GM23338 (cell line): Measurements from ENCODE around the gene ZBTB7C. TPM values are rescaled to one million over a fixed set of nuclear protein-coding genes. Genes with fewer than 3 reads are reported as not detected.

ENCODE experiments used
- ATAC-seq: fragments of 200-7000 bp; cut with Tn5 transposase; 3 replicates; pipeline ENCODE4 v1.9.1; 2020
- DNase-seq: peaks from one replicate; pipeline ENCODE4 v3.0.0-alpha.2; 2015; ENCODE audit warnings: low spot score
- H2AFZ ChIP-seq: fragments of 200-600 bp; sonication (generic); 2 replicates; pipeline ENCODE4 v1.8.0; 2016; ENCODE audit warnings: antibody characterized with exemption, mild to moderate bottlenecking, moderate library complexity
- H3F3A ChIP-seq: fragments of 200-600 bp; sonication (generic); replicated peaks from 2 replicates; pipeline ENCODE4 v1.8.0; 2017; ENCODE audit warnings: antibody characterized with exemption, mixed run types, low read depth
- H3K27ac ChIP-seq: fragments of 200-600 bp; sonication (generic); 2 replicates; pipeline ENCODE4 v1.6.1; 2016; ENCODE audit warnings: low read depth
- H3K27me3 ChIP-seq: fragments of 200-600 bp; sonication (generic); 2 replicates; pipeline ENCODE4 v1.8.0; 2016; ENCODE audit warnings: mild to moderate bottlenecking, mixed run types, moderate library complexity; ENCODE audit not compliant: insufficient read depth
- H3K36me3 ChIP-seq: fragments of 200-600 bp; sonication (generic); 2 replicates; pipeline ENCODE4 v1.8.0; 2016; ENCODE audit warnings: mild to moderate bottlenecking; ENCODE audit not compliant: insufficient read depth
- H3K4me1 ChIP-seq: fragments of 200-600 bp; sonication (generic); 2 replicates; pipeline ENCODE4 v1.8.0; 2016; ENCODE audit warnings: mild to moderate bottlenecking, moderate library complexity; ENCODE audit not compliant: insufficient read depth
- H3K4me2 ChIP-seq: fragments of 200-600 bp; sonication (generic); 2 replicates; pipeline ENCODE4 v1.7.1; 2017; ENCODE audit warnings: mixed run types
- H3K4me3 ChIP-seq: fragments of 200-600 bp; sonication (generic); 2 replicates; pipeline ENCODE4 v1.6.1; 2016; ENCODE audit warnings: mixed run types
- H3K79me2 ChIP-seq: fragments of 200-600 bp; sonication (generic); replicated peaks from 2 replicates; pipeline ENCODE4 v1.8.0; 2017; ENCODE audit warnings: mild to moderate bottlenecking; ENCODE audit not compliant: insufficient read depth
- H3K9me2 ChIP-seq: fragments of 200-600 bp; sonication (generic); 2 replicates; pipeline ENCODE4 v1.8.0; 2017; ENCODE audit not compliant: insufficient read depth
- H4K20me1 ChIP-seq: fragments of 200-600 bp; sonication (generic); replicated peaks from 2 replicates; pipeline ENCODE4 v1.8.0; 2017; ENCODE audit warnings: mild to moderate bottlenecking; ENCODE audit not compliant: insufficient read depth
- H3K27ac Mint-ChIP-seq: 2 replicates; pipeline ENCODE4 v1.8.0; 2020; ENCODE audit warnings: inconsistent platforms, mild to moderate bottlenecking, moderate library complexity, mixed read lengths
- H3K27me3 Mint-ChIP-seq: 3 replicates; pipeline ENCODE4 v1.8.0; 2022; ENCODE audit warnings: low read depth, mild to moderate bottlenecking, moderate library complexity, mixed read lengths, inconsistent platforms; ENCODE audit not compliant: insufficient read depth, poor library complexity
- H3K36me3 Mint-ChIP-seq: 3 replicates; pipeline ENCODE4 v1.8.0; 2021; ENCODE audit warnings: low read depth, mild to moderate bottlenecking, inconsistent platforms, moderate library complexity, mixed read lengths
- H3K4me1 Mint-ChIP-seq: 3 replicates; pipeline ENCODE4 v1.8.0; 2020; ENCODE audit warnings: mild to moderate bottlenecking, inconsistent platforms, mixed read lengths
- H3K4me3 Mint-ChIP-seq: 3 replicates; pipeline ENCODE4 v1.8.0; 2021; ENCODE audit warnings: moderate library complexity, mild to moderate bottlenecking, inconsistent platforms, mixed read lengths
- H3K9me3 Mint-ChIP-seq: 3 replicates; pipeline ENCODE4 v1.8.0; 2020; ENCODE audit warnings: moderate library complexity, mild to moderate bottlenecking, inconsistent platforms, mixed read lengths
- JUNB ChIP-seq: IDR thresholded peaks from one replicate; pipeline ENCODE4 v1.6.1; 2016; ENCODE audit warnings: antibody characterized with exemption; ENCODE audit not compliant: unreplicated experiment
- NANOG ChIP-seq: IDR thresholded peaks from 2 replicates; pipeline ENCODE4 v1.6.1; 2016; ENCODE audit warnings: antibody characterized with exemption, borderline replicate concordance
- STAT1 ChIP-seq: IDR thresholded peaks from one replicate; pipeline ENCODE4 v1.6.1; 2016; ENCODE audit warnings: antibody characterized with exemption; ENCODE audit not compliant: unreplicated experiment
- ZNF331 ChIP-seq: fragments of 250-450 bp; sonication (Bioruptor Pico); IDR thresholded peaks from 2 replicates; pipeline ENCODE4 v1.5.0; 2020; ENCODE audit warnings: low read depth, mild to moderate bottlenecking, moderate library complexity
- polyA plus RNA-seq: library from polyadenylated mRNA; unstranded; fragments of >200 nt; fragmentation: Nextera tagmentation; extraction: Ambion mirVana; gene quantifications from 2 replicates; pipeline ENCODE4 v1.2.1, GENCODE V29; 2016
- total RNA-seq: library from RNA; depleted of rRNA; stranded (reverse); fragments of >200 nt; shearing (Covaris generic); gene quantifications from 2 replicates; pipeline ENCODE4 v1.2.3, GENCODE V29; 2014
- TF ChIP-seq, protein P1 (sequence below): IDR thresholded peaks from one replicate; pipeline ENCODE4 v1.6.1; 2018; ENCODE audit warnings: antibody characterized with exemption; ENCODE audit not compliant: unreplicated experiment
- TF ChIP-seq, protein P2 (sequence below): fragments of 250-450 bp; sonication (Bioruptor Pico); IDR thresholded peaks from 2 replicates; pipeline ENCODE4 v1.5.0; 2020; ENCODE audit warnings: mild to moderate bottlenecking, moderate library complexity

ZBTB7C gene
- total and polyA plus RNA-seq, 2 experiments from 2014 or later: 0.03 to 0.14 TPM

GRCh38 chr18:48179666-48180065, 229.5 kb downstream of the ZBTB7C start (continued):
- TF ChIP-seq, protein P1, sequence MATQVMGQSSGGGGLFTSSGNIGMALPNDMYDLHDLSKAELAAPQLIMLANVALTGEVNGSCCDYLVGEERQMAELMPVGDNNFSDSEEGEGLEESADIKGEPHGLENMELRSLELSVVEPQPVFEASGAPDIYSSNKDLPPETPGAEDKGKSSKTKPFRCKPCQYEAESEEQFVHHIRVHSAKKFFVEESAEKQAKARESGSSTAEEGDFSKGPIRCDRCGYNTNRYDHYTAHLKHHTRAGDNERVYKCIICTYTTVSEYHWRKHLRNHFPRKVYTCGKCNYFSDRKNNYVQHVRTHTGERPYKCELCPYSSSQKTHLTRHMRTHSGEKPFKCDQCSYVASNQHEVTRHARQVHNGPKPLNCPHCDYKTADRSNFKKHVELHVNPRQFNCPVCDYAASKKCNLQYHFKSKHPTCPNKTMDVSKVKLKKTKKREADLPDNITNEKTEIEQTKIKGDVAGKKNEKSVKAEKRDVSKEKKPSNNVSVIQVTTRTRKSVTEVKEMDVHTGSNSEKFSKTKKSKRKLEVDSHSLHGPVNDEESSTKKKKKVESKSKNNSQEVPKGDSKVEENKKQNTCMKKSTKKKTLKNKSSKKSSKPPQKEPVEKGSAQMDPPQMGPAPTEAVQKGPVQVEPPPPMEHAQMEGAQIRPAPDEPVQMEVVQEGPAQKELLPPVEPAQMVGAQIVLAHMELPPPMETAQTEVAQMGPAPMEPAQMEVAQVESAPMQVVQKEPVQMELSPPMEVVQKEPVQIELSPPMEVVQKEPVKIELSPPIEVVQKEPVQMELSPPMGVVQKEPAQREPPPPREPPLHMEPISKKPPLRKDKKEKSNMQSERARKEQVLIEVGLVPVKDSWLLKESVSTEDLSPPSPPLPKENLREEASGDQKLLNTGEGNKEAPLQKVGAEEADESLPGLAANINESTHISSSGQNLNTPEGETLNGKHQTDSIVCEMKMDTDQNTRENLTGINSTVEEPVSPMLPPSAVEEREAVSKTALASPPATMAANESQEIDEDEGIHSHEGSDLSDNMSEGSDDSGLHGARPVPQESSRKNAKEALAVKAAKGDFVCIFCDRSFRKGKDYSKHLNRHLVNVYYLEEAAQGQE: no peak
- no peak for TF ChIP-seq STAT1
- TF ChIP-seq JUNB: no peak
- TF ChIP-seq NANOG: no peak
- TF ChIP-seq, protein P2, sequence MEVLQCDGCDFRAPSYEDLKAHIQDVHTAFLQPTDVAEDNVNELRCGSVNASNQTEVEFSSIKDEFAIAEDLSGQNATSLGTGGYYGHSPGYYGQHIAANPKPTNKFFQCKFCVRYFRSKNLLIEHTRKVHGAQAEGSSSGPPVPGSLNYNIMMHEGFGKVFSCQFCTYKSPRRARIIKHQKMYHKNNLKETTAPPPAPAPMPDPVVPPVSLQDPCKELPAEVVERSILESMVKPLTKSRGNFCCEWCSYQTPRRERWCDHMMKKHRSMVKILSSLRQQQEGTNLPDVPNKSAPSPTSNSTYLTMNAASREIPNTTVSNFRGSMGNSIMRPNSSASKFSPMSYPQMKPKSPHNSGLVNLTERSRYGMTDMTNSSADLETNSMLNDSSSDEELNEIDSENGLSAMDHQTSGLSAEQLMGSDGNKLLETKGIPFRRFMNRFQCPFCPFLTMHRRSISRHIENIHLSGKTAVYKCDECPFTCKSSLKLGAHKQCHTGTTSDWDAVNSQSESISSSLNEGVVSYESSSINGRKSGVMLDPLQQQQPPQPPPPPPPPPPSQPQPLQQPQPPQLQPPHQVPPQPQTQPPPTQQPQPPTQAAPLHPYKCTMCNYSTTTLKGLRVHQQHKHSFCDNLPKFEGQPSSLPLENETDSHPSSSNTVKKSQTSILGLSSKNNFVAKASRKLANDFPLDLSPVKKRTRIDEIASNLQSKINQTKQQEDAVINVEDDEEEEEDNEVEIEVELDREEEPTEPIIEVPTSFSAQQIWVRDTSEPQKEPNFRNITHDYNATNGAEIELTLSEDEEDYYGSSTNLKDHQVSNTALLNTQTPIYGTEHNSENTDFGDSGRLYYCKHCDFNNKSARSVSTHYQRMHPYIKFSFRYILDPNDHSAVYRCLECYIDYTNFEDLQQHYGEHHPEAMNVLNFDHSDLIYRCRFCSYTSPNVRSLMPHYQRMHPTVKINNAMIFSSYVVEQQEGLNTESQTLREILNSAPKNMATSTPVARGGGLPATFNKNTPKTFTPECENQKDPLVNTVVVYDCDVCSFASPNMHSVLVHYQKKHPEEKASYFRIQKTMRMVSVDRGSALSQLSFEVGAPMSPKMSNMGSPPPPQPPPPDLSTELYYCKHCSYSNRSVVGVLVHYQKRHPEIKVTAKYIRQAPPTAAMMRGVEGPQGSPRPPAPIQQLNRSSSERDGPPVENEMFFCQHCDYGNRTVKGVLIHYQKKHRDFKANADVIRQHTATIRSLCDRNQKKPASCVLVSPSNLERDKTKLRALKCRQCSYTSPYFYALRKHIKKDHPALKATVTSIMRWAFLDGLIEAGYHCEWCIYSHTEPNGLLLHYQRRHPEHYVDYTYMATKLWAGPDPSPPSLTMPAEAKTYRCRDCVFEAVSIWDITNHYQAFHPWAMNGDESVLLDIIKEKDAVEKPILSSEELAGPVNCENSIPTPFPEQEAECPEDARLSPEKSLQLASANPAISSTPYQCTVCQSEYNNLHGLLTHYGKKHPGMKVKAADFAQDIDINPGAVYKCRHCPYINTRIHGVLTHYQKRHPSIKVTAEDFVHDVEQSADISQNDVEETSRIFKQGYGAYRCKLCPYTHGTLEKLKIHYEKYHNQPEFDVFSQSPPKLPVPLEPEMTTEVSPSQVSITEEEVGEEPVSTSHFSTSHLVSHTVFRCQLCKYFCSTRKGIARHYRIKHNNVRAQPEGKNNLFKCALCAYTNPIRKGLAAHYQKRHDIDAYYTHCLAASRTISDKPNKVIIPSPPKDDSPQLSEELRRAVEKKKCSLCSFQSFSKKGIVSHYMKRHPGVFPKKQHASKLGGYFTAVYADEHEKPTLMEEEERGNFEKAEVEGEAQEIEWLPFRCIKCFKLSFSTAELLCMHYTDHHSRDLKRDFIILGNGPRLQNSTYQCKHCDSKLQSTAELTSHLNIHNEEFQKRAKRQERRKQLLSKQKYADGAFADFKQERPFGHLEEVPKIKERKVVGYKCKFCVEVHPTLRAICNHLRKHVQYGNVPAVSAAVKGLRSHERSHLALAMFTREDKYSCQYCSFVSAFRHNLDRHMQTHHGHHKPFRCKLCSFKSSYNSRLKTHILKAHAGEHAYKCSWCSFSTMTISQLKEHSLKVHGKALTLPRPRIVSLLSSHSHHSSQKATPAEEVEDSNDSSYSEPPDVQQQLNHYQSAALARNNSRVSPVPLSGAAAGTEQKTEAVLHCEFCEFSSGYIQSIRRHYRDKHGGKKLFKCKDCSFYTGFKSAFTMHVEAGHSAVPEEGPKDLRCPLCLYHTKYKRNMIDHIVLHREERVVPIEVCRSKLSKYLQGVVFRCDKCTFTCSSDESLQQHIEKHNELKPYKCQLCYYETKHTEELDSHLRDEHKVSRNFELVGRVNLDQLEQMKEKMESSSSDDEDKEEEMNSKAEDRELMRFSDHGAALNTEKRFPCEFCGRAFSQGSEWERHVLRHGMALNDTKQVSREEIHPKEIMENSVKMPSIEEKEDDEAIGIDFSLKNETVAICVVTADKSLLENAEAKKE (CRISPR knock-in tag): no peak
- TF ChIP-seq ZNF331 (CRISPR knock-in tag): no peak

DNA sequence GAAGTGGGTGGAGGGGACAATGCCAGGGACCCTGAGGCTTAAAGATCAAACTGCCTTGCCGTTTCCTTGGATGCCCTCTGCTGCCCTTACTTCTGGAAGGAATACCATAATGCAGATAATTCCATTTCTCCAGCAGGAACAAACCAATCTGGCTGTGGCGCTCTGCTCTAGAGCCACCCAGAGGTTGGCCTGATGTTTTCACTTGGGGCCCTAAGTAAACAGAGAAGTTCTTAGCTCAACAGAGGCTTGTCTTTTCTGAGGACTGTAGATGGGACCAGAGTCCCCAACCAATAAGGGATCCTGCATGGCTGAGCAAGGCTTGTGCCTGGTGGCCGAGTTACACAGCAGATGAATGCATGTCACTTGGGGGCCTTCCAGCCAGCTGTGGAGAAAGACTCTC, 230.2 kb downstream of the ZBTB7C start:
- H3K27ac ChIP-seq: no peak overlapping the region
- H2AFZ ChIP-seq: no peak overlapping the region
- peaks cover 14% of the 10 kb centered on the region for H3K4me1 ChIP-seq
- H3K9me3 Mint-ChIP-seq: no peaks in the 10 kb centered on the region
- no peak overlapping the region for H3K4me3 Mint-ChIP-seq
- no peak for ATAC-seq
- H3K36me3 Mint-ChIP-seq: no peaks in the 10 kb centered on the region
- H3K27ac Mint-ChIP-seq: no peak overlapping the region
- H3K27me3 Mint-ChIP-seq: no peaks in the 10 kb centered on the region
- no peaks in the 10 kb centered on the region for H3K79me2 ChIP-seq
- no peak for DNase-seq
- no peaks in the 10 kb centered on the region for H3F3A ChIP-seq
- no peaks in the 10 kb centered on the region for H3K9me2 ChIP-seq
- peaks cover 18% of the 10 kb centered on the region for H3K4me1 Mint-ChIP-seq
- no peak overlapping the region for H3K4me3 ChIP-seq
- no peaks in the 10 kb centered on the region for H3K36me3 ChIP-seq
- H3K27me3 ChIP-seq: no peaks in the 10 kb centered on the region
- no peak overlapping the region for H3K4me2 ChIP-seq
- H4K20me1 ChIP-seq: no peaks in the 10 kb centered on the region; the same call in 1 of the 2 replicates
- TF ChIP-seq, protein P2 (CRISPR knock-in tag): no peak
